HG03469 (cell line): Measurements from ENCODE around the gene MYH9.
A peak's percentile ranks its signal among the peaks of the same experiment; 100 is the strongest.
"Not testable (repeated sequence)": the region's sequence is repeated elsewhere in the genome, so short reads cannot be mapped to it uniquely, and the experiment has no call there.

ENCODE experiments used
- ATAC-seq: cut with Tn5 transposase; IDR thresholded peaks from one replicate; pipeline ENCODE4 v1.9.1; 2021; ENCODE audit warnings: mild to moderate bottlenecking, moderate library complexity, moderate number of reproducible peaks; ENCODE audit not compliant: unreplicated experiment

The MYH9 gene

GRCh38 chr22:36387959-36388726, at the start of gene MYH9:
Gene MYH9 (minus strand): TSS chr22:36387967. CDS start chr22:36349236, 38,731 bp downstream.
- peak; percentile 49 for ATAC-seq

DNA sequence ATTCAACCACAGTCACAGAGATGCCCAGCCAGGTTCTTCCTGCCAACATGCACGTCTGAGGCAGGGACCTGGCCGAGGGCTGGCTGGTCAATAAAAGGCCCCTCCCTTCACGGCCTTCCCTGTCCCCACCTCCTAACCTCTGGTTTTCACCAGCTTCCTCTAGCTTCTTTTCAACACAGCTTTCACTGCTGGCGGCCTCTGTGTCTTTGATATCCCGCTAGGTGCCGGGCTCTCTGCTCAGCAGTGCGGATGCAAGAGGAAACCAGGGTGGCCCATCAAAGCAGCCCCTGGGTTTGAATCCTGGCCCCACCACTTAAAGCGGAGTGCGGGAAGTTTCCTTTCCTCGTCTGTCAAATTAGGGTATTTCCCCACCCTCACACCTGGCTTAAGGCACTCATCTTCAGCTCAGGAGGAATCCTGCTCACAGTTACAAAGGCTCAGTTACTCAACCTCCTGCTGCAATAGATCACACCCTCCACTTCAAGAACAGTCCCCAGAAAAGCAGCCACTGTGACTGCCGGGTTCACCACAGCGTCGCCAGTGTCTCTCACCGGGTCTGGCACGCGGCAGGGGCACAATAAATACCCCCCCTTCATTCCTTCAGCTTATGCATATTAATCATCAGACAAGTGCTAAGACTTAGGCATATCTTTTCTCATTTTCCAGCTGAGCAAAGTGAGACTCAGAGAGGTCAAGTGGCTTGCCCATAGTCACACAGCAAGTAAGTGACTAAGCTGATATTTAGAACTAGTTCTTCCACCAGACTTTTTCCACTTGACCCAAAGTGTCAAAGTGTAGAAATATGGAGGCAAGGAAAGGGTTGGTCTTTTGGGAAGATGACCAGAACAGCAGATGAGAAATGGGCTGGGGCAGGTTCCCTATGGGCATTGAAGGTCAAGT, 48.0 kb upstream of the MYH9 start:
- no peak for ATAC-seq

- no peak for ATAC-seq
Measured at GRCh38 chr22:36433318-36434231, 45.8 kb upstream of the MYH9 start.

DNA sequence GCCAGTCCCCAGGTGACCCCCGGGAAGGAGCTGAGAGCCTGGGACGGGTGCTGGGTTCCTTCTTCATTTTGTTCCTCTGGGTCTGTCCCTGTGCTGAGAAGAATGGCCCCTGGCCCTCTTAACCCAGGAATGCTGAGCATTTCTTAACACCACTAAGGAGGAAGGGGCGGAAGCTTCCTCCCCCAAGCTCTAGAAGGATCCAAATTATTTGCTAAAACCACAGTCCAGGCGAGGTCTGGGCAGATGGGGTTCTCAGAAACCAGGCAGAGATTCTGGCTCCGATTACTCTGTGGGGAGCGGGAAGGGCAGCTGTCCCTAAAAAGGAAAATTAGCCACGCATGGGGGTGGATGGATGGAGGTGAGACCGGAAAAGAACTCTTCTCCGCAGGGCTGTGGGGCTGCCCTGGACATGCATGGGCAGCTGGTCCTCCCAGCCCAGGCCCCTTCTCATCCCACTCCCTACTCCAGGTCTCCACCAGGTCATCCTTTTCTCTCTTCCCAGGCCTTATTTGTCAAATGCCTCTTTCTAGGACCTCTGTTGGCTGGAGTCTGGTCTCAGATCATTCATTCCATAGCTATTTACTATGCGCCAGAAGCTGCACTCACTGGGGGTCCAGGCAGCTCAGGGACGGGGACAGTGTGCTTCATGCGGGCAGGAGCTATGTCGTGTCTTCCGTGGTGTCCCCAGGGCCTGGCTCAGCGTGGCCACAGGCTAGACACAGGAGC, 45.0 kb upstream of the MYH9 start:
- ATAC-seq, result no peak

DNA sequence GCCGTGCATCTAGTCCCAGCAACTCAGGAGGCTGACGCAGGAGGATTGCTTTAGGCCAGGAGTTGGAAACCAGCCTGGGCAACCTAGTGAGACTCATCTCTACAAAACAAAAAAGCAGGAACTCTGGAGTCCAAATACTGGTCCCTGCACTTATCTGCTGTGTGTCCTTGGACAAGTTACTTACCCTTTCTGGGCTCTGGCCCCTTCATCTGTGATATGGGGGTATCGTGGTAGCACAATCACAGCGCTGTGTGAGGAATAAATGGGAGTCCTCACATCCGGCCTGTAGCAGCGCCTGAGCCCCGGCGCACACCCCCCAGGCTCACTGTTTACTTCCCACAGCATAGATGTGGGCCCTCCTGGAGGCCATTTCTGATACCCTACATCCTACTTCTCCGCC, 44.2 kb upstream of the MYH9 start:
- no peak for ATAC-seq

- ATAC-seq, result no peak
Measured at GRCh38 chr22:36430863-36431262, 43.1 kb upstream of the MYH9 start.

DNA sequence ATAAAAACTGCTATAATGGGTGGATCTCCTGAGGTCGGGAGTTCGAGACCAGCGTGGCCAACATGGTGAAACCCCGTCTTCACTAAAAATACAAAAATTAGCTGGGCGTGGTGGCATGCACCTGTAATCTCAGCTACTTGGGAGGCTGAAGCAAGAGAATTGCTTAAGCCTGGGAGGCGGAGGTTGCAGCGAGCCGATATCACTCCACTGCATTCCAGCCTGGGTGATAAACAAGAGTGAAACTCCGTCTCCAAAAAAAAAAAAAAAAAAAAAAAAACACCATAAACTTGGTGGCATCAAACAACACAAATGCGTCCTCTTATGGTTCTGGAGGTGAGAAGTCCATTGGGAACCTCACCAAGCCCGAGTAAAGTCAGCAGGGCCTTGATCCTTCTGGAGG, 40.2 kb upstream of the MYH9 start:
- ATAC-seq, result not testable (repeated sequence)

- no peak for ATAC-seq
Measured at GRCh38 chr22:36425977-36426523, 38.3 kb upstream of the MYH9 start.

GRCh38 chr22:36424901-36425579, 37.3 kb upstream of the MYH9 start:
- no peak for ATAC-seq

- not testable (repeated sequence) for ATAC-seq
Measured at GRCh38 chr22:36424466-36424865, 36.7 kb upstream of the MYH9 start.

DNA sequence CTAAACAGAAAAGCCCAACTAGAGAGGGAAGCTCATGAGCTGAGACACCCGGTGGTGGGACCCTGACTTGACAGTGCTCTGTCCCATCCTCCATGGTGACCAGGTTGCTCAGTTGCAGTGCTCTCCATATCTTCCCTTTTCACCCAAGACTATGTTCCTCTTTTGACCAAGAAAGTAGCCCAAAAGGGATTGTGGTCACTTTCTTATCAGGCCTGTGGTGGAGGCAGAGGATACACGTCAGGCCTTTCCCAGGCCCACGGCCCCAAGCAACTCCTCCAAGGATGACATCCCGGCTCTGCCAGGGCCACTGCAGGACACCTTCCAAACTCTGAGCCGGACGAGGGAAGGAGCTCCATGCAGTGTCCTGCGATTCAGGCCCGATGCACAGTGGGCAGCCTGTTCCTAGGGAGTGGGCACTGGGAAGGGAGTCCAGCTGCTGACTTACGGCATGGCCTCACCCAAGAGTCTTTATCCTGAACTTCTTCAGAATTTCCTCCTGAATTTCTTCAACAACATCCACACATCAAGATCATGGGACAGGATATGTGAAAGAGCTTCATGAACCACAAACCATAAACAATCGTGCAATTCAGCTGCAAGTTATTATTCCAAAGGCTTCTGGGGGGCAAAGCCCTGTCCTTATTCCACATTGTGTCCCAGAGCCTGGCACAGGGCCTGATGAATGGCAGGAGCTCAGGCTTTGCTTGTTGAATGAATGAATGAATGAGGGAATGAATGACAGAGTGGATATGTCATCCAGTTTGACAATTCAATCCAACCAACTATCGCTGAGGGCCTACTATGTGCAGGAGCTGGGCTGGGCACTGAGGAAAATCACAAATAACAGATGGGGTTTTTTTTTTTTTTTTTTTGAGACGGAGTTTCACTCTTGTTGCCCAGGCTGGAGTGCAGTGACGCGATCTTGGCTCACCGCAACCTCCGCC, 36.0 kb upstream of the MYH9 start:
- ATAC-seq, result no peak

GRCh38 chr22:36422287-36423014, 34.7 kb upstream of the MYH9 start:
- ATAC-seq, result no peak

- no peak for ATAC-seq
Measured at GRCh38 chr22:36419912-36420882, 32.4 kb upstream of the MYH9 start.

- no peak for ATAC-seq
Measured at GRCh38 chr22:36419177-36419911, 31.6 kb upstream of the MYH9 start.

DNA sequence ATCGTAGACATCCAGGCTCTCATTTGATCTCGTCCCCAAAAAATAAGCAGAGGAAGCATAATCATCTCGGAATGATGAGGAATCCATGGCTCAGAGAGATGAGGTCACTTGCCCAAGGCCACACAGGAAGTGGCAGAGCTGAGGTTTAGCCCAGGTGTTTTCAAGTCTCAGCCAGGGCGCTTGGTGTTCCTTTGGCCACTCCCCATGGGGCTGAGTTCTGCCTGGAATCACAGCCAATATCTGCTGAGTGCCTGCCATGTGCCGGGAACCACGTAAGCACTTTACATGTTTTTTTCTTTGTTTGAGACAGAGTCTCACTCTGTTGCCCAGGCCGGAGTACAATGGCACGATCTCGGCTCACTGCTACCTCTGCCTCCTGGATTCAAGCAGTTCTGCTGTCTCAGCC, 29.5 kb upstream of the MYH9 start:
- no peak for ATAC-seq
